22Rv1 (cell line): ENCODE measurements around the gene TRAPPC10.

Source experiments
- ZFX ChIP-seq: fragments of 450-650 bp; IDR thresholded peaks from 2 replicates; pipeline ENCODE4 v1.6.1; 2017; ENCODE audit warnings: antibody characterized with exemption, borderline replicate concordance
- TF ChIP-seq, protein P1 (sequence below): fragments of 450-650 bp; IDR thresholded peaks from 2 replicates; pipeline ENCODE4 v1.5.1; 2017; ENCODE audit warnings: mild to moderate bottlenecking

DNA sequence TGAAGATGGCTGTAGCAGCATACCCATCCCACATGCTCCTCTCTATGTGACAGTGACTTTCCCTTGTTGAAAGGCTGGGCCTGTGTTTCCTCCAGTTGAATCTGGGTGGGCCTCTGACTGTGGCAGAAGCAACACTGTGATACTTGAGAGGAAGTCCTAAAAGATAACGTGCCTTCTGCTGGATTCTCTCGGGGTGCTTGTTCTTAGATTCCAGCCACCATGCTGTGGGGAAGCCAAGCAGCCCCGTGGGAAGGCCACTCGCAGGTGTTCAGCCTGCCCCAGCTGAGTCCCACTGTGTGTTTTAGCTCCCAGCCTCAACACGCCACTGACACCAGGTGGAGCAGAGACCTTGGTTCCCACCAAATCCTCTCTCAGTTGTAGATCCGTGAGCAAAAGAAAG is 31.5 kb downstream of the TRAPPC10 start:
- TF ChIP-seq, protein P1, sequence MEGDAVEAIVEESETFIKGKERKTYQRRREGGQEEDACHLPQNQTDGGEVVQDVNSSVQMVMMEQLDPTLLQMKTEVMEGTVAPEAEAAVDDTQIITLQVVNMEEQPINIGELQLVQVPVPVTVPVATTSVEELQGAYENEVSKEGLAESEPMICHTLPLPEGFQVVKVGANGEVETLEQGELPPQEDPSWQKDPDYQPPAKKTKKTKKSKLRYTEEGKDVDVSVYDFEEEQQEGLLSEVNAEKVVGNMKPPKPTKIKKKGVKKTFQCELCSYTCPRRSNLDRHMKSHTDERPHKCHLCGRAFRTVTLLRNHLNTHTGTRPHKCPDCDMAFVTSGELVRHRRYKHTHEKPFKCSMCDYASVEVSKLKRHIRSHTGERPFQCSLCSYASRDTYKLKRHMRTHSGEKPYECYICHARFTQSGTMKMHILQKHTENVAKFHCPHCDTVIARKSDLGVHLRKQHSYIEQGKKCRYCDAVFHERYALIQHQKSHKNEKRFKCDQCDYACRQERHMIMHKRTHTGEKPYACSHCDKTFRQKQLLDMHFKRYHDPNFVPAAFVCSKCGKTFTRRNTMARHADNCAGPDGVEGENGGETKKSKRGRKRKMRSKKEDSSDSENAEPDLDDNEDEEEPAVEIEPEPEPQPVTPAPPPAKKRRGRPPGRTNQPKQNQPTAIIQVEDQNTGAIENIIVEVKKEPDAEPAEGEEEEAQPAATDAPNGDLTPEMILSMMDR = no peak
- TF ChIP-seq ZFX = no peak
